VCaP (cell line): ENCODE measurements around the gene RPS15.

Experiments
- H3K27ac ChIP-seq: fragments of 450-650 bp; 2 replicates; pipeline ENCODE4 v1.5.1; 2017
- TF ChIP-seq, protein P1 (sequence below): fragments of 450-650 bp; conservative IDR thresholded peaks from 2 replicates; pipeline ENCODE4 v1.5.1; 2017; ENCODE audit warnings: mild to moderate bottlenecking, moderate library complexity

RPS15 gene

DNA sequence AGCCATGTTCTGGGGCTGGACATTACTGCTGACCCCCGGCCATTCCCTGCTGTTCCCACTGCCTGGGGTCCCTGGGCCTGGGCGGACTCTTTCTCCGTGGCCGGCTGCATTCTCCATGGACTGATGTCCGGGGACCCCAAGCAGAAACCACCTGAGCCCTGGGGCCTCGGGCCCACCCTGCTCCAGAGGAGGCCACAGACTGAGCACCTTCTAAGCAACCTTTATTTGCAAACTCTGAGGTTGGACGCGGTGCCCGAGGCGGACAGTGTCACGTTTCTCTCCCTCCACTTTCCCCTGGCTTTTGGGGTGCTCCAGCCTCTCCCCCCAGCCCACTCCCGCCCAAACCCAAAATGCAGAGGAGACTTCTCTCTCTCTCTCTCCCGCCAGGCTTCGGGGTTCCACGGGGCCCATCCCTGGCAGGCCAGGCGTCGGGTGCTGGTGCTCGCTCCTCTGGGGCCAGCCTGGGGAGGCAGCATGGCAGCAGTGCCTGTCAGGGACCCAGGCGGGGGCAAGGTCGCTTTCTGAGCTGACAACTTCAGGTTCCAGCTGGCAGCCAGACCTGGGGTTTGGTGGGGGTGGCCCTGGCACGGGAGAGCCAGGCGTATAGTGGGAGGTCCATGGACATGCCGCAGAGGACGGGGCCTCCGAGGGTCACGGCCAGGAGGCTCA is 43.2 kb downstream of the RPS15 start:
- no peak overlapping the region for H3K27ac ChIP-seq
- TF ChIP-seq, protein P1, sequence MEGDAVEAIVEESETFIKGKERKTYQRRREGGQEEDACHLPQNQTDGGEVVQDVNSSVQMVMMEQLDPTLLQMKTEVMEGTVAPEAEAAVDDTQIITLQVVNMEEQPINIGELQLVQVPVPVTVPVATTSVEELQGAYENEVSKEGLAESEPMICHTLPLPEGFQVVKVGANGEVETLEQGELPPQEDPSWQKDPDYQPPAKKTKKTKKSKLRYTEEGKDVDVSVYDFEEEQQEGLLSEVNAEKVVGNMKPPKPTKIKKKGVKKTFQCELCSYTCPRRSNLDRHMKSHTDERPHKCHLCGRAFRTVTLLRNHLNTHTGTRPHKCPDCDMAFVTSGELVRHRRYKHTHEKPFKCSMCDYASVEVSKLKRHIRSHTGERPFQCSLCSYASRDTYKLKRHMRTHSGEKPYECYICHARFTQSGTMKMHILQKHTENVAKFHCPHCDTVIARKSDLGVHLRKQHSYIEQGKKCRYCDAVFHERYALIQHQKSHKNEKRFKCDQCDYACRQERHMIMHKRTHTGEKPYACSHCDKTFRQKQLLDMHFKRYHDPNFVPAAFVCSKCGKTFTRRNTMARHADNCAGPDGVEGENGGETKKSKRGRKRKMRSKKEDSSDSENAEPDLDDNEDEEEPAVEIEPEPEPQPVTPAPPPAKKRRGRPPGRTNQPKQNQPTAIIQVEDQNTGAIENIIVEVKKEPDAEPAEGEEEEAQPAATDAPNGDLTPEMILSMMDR, result no peak

DNA sequence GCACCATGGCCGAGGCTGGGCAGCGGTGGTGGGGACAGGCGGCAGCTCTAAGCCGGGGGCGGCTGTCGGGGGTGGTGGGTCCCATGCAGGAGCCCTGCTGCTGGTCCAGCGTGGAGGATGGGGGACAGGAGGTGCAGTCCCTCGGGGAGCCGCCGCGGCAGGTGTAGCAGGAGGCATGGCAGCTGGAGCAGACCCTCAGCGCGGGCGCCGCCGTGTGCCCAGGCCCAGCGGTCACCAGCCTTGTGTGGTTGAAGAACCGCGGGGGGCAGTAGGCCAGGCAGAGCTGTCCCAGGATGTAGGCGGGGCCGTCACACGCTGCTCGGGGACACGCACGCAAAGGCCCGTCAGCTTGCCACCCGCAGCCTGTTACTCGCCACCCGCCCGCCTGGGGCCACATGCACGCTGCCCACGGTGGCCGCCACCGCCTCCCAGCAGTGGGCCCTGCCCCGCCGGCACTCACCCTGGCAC is 43.7 kb downstream of the RPS15 start:
- H3K27ac ChIP-seq, result no peak overlapping the region
- TF ChIP-seq, protein P1, result no peak

DNA sequence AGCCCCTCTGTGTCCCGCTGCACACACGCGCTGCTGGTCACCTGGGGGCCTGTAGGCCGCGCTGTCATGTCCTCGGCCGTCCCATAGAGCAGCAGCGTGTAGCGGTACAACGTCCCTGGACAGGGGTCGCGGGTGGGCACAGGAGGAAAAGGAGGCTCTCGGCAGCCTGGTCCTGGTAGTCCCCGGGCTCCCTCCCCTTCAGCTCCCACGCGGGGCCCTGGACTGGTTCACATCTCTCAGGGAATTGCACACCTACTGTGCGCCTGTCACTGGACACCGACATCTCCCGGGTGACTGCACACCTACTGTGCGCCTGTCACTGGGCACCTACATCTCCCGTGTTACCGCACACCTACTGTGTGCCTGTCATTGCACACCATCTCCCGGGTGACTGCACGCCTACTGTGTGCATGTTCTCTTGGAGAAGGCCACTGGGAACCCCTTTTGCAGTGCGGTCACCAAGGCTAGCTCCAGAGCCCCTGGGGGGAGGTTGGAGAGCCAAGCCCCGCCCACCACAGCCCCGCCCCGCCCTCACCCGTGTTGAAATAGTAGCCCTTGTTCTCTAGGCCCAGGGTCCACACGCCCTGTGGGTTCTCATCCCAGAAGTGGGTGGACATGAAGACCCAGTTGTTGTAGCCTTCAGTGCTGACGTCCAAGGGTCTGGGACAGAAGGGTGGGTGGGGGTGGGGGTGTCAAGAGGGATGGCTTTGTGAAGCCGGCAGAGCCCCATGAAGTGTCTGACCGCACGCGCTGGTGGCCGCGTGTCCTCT is 44.4 kb downstream of the RPS15 start:
- H3K27ac ChIP-seq, result no peak overlapping the region
- TF ChIP-seq, protein P1, result no peak

DNA sequence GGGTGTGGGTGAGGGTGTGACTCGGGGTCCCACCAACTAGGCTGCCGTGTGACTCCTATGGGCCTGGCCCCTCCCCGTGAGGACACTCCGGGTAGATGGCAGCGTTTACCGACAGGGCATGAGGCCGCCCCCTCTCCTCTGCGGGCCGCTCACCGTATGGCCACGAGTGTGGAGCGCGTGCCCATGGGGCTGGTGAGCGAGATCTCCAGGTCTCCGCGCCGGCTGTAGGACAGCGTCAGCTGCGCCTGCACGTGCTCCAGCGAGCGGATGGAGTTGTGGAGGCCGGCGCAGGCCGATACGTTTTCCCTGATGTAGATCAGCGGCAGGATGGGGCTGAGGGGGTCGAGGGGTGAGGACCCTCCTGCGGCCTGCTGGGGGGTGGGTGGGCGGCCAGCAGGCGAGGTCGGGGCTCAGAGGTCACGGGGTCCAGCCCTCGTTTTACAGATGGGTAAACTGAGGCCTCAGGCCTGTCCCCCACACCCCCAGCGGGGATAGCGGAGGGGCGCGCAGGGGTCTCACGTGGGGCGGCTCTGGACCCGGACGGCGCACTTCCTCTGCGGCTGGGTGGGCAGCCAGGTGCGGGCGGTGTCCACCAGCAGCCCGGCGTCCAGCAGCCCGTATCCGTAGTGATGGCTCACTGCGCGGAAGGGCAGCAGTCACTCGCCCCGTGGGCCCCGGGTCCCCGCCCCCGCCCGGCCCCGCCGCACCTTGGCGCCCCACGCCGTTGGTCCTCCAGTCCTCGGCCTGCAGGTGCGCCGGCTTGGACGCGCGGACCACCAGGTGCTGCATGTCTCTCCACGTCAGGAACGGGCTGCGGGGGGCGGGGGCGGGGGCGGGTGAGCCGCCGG is 45.2 kb downstream of the RPS15 start:
- TF ChIP-seq, protein P1, result no peak
- H3K27ac ChIP-seq, result no peak overlapping the region

DNA sequence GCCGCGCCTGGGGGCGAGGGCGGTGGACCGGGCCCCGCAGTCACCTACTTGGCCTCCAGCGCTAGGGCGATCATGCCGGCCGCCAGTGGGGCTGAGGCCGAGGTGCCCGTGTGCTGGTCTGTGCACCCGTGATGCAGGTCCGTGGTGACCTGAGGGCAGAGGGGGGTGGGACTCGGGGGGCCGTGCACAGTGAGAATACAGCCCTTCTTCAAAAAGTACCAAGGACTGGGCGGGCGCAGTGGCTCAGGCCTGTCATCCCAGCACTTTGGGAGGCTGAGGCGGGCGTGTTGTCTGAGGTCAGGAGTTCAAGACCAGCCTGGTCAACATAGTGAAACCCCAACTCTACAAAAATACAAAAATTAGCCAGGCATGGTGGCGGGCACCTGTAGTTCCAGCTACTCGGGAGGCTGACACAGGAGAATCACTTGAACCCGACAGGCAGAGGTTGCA is 45.8 kb downstream of the RPS15 start:
- TF ChIP-seq, protein P1, result no peak

DNA sequence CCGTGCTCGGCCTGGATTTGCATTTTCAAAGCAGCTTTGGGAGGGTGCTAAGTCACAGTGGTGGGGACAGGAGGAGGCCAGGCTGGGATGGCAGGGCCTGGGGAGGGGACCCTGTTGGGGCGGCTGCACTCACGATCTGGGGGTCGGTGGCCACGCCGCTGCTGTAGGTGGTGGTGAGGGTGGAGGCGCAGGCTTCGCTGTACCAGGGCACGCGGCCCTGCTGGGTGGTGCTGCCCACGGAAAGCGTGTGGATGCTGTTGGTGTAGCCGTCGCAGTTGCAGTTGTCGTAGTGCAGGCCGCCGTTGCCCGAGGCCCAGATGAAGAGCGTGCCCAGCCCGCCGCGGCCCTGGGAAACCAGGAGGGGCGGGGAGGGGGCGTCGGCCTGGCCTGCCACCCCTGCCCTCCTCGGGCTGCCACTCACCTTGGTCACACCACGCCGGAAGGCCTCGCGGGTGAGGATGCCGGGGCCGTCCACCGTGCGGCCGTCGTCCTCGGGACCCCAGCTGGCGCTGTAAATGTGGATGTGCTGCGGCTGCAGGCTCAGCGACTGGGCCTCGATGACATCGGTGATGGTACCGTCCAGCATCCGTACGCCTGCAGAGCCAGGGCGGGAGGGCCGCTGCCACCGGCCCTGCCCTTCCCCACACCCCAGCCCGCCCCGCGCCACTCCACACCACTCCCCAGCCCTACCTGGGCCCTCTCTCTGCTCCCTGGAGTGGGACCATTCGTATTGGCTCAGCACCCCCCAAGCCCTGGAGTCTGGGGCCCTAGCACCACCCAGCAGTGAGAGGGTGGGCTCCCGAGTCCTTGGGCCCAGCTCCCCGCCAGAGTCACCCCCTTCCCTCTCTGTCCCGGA is 48.8 kb downstream of the RPS15 start:
- TF ChIP-seq, protein P1, result no peak
- no peak overlapping the region for H3K27ac ChIP-seq

More for the DNA sequence above, 45.8 kb downstream of the RPS15 start:
- H3K27ac ChIP-seq, result no peak overlapping the region
